C4-2B (cell line): Measurements from ENCODE around the gene BEX4.

ENCODE experiments used
- CTCF ChIP-seq: fragments of 450-650 bp; conservative IDR thresholded peaks from 2 replicates; pipeline ENCODE4 v1.5.1; 2017; ENCODE audit warnings: mild to moderate bottlenecking
- ZFX ChIP-seq: fragments of 450-650 bp; IDR thresholded peaks from 2 replicates; pipeline ENCODE4 v1.6.1; 2017

GRCh38 chrX:103220511-103221323, 5.8 kb downstream of the BEX4 start:
- TF ChIP-seq ZFX, result no peak
- TF ChIP-seq CTCF, result no peak
